IMR-90 (cell line): ENCODE measurements around the gene PRAMEF12. TPM values are rescaled to one million over a fixed set of nuclear protein-coding genes. Genes with fewer than 3 reads are reported as not detected.

ENCODE experiments used
- ATAC-seq: fragments of 200-7000 bp; cut with Tn5 transposase; 2 replicates; pipeline ENCODE4 v1.9.1; 2020; ENCODE audit warnings: low read depth, mild to moderate bottlenecking, moderate library complexity
- BruUV-seq: library from RNA; stranded (reverse); fragments of 400-500 nt; replicated peaks from 2 replicates; lab custom pipeline; 2021; lab: Mats Ljungman, UMichigan
- CTCF ChIA-PET: fragments of 300-600 bp; formaldehyde crosslinking; extraction: SDS; loops from one replicate; lab custom pipeline; 2021; ENCODE audit warnings: antibody characterized with exemption; lab: Yijun Ruan, JAX
- POLR2A ChIA-PET: fragments of 300-600 bp; sonication (Branson Sonifier 250); formaldehyde crosslinking; loops from one replicate; lab custom pipeline; 2022; ENCODE audit warnings: antibody characterized with exemption; ENCODE audit not compliant: unreplicated experiment; lab: Charles Lee
- DNase-seq: peaks from one replicate; pipeline ENCODE4 v3.0.0; 2013
- H2AFZ ChIP-seq: replicated peaks from 2 replicates; pipeline ENCODE3; 2013; ENCODE audit warnings: low read length, mild to moderate bottlenecking; ENCODE audit not compliant: poor library complexity
- H2AK5ac ChIP-seq: 2 replicates; pipeline ENCODE4 v1.6.1; 2013; ENCODE audit warnings: low read depth, low read length, inconsistent platforms
- H2AK9ac ChIP-seq: replicated peaks from 2 replicates; pipeline ENCODE3; 2013; ENCODE audit warnings: mild to moderate bottlenecking, low read depth, low read length, moderate library complexity; ENCODE audit not compliant: poor library complexity
- H2BK120ac ChIP-seq: 2 replicates; pipeline ENCODE4 v1.6.1; 2013; ENCODE audit warnings: low read depth, low read length, inconsistent platforms
- H2BK15ac ChIP-seq: 3 replicates; pipeline ENCODE4 v1.6.1; 2013; ENCODE audit warnings: low read depth, low read length, inconsistent platforms
- H2BK20ac ChIP-seq: 2 replicates; pipeline ENCODE4 v1.6.1; 2013; ENCODE audit warnings: low read depth, mild to moderate bottlenecking, inconsistent platforms, low read length, moderate library complexity
- H2BK5ac ChIP-seq: 2 replicates; pipeline ENCODE4 v1.6.1; 2013; ENCODE audit warnings: mild to moderate bottlenecking, low read depth, low read length, inconsistent platforms; ENCODE audit not compliant: poor library complexity, severe bottlenecking
- H3K14ac ChIP-seq: replicated peaks from 2 replicates; pipeline ENCODE4 v1.6.1; 2013; ENCODE audit warnings: low read depth, low read length, inconsistent platforms
- H3K18ac ChIP-seq: 2 replicates; pipeline ENCODE4 v1.6.1; 2013; ENCODE audit warnings: low read depth, low read length, control low read depth
- H3K23ac ChIP-seq: 2 replicates; pipeline ENCODE4 v1.6.1; 2013; ENCODE audit warnings: low read depth, low read length, inconsistent platforms
- H3K27ac ChIP-seq: 2 replicates; pipeline ENCODE4 v1.5.1; 2013; ENCODE audit warnings: mild to moderate bottlenecking, control low read depth, low read length; ENCODE audit not compliant: insufficient read depth
- H3K27me3 ChIP-seq: 2 replicates; pipeline ENCODE4 v1.6.1; 2013; ENCODE audit warnings: low read length; ENCODE audit not compliant: control insufficient read depth, insufficient read depth
- H3K36me3 ChIP-seq: 2 replicates; pipeline ENCODE4 v1.6.1; 2013; ENCODE audit warnings: low read length, mixed read lengths; ENCODE audit not compliant: control insufficient read depth, insufficient read depth
- H3K4ac ChIP-seq: 2 replicates; pipeline ENCODE4 v1.6.1; 2013; ENCODE audit warnings: low read depth, low read length, inconsistent platforms
- H3K4me1 ChIP-seq: 2 replicates; pipeline ENCODE4 v1.6.1; 2013; ENCODE audit warnings: low read length, mixed read lengths; ENCODE audit not compliant: control insufficient read depth, insufficient read depth
- H3K4me2 ChIP-seq: 2 replicates; pipeline ENCODE4 v1.6.1; 2013; ENCODE audit warnings: low read depth, mild to moderate bottlenecking, control low read depth, low read length, moderate library complexity
- H3K4me3 ChIP-seq: 2 replicates; pipeline ENCODE4 v1.5.1; 2013; ENCODE audit warnings: low read depth, mild to moderate bottlenecking, control low read depth, low read length, moderate library complexity; ENCODE audit not compliant: insufficient read depth
- H3K56ac ChIP-seq: 2 replicates; pipeline ENCODE4 v1.6.1; 2013; ENCODE audit warnings: low read length, inconsistent platforms; ENCODE audit not compliant: insufficient read depth; ENCODE audit errors: extremely low read depth
- H3K79me1 ChIP-seq, 2 experiments: 2 replicates each; pipeline ENCODE4 v1.6.1; 2013; ENCODE audit warnings: low read length in 2 of 2, inconsistent platforms in 1 of 2, low read depth in 1 of 2
- H3K9ac ChIP-seq: 2 replicates; pipeline ENCODE4 v1.6.1; 2013; ENCODE audit warnings: low read depth, low read length, control low read depth
- H3K9me1 ChIP-seq: 2 replicates; pipeline ENCODE4 v1.6.1; 2013; ENCODE audit warnings: low read length, inconsistent platforms; ENCODE audit not compliant: insufficient read depth
- H3K9me3 ChIP-seq: 2 replicates; pipeline ENCODE4 v1.6.1; 2013; ENCODE audit warnings: low read length; ENCODE audit not compliant: control insufficient read depth, insufficient read depth
- H4K20me1 ChIP-seq: 2 replicates; pipeline ENCODE4 v1.6.1; 2013; ENCODE audit warnings: low read length, inconsistent platforms; ENCODE audit not compliant: insufficient read depth
- H4K5ac ChIP-seq: 2 replicates; pipeline ENCODE4 v1.6.1; 2013; ENCODE audit warnings: mild to moderate bottlenecking, low read depth, low read length, control low read depth
- H4K8ac ChIP-seq, 2 experiments: 2 replicates each; pipeline ENCODE4 v1.6.1; 2013; ENCODE audit warnings: low read depth in 2 of 2, low read length in 2 of 2, control low read depth in 1 of 2, inconsistent platforms in 1 of 2
- H4K91ac ChIP-seq: 2 replicates; pipeline ENCODE4 v1.6.1; 2013; ENCODE audit warnings: low read depth, low read length, inconsistent platforms; ENCODE audit not compliant: insufficient read depth
- CEBPB ChIP-seq: IDR thresholded peaks from 2 replicates; pipeline ENCODE4 v1.6.1; 2012; ENCODE audit warnings: low read depth, low read length, improper control_type of control experiment
- MAFK ChIP-seq: IDR thresholded peaks from 2 replicates; pipeline ENCODE4 v1.6.1; 2012; ENCODE audit warnings: low read depth, low read length, improper control_type of control experiment
- MAZ ChIP-seq: IDR thresholded peaks from 2 replicates; pipeline ENCODE4 v1.6.1; 2012; ENCODE audit warnings: low read depth, mild to moderate bottlenecking, low read length, improper control_type of control experiment, moderate library complexity, borderline replicate concordance
- MXI1 ChIP-seq: IDR thresholded peaks from 2 replicates; pipeline ENCODE4 v1.6.1; 2012; ENCODE audit warnings: low read depth, mild to moderate bottlenecking, low read length, moderate library complexity, borderline replicate concordance
- NFE2L2 ChIP-seq: fragments of 150-350 bp; IDR thresholded peaks from 2 replicates; pipeline ENCODE4 v1.6.1; 2016; ENCODE audit warnings: low read depth, mild to moderate bottlenecking, low read length
- SMC3 ChIP-seq: fragments of 150-350 bp; IDR thresholded peaks from 2 replicates; pipeline ENCODE4 v1.6.1; 2016; ENCODE audit warnings: low read depth, mild to moderate bottlenecking, antibody characterized with exemption, low read length, moderate library complexity
- WGBS, 2 experiments: methylation state at CpG; one replicate each; pipeline versions ENCODE4 v1.1.5 to v1.1.7; 2013; ENCODE audit warnings: missing lambda C conversion rate in 2 of 2; ENCODE audit not compliant: insufficient read length in 1 of 2; ENCODE audit errors: extremely low coverage in 2 of 2; 5-methylcytosine and 5-hydroxymethylcytosine counted together
- dilution Hi-C: fragments of 300-500 bp; cut with HindIII; formaldehyde crosslinking; loops from one replicate; pipeline ENCODE4 v1.14.3; 2018; ENCODE audit warnings: low sequenced_read_pairs; ENCODE audit not compliant: unreplicated experiment
- in situ Hi-C: fragments of 300-500 bp; cut with MboI; formaldehyde crosslinking; loops from 3 replicates; pipeline ENCODE4 v1.14.3; 2019; ENCODE audit warnings: low sequenced_read_pairs, inconsistent platforms, mixed read lengths
- intact Hi-C: fragments of 100-400 bp; cut with micrococcal nuclease; formaldehyde crosslinking; loops from 2 replicates; pipeline ENCODE4 v1.10.0; 2022
- polyA plus RNA-seq, 3 experiments: library from polyadenylated mRNA; depleted of rRNA; stranded (reverse); fragments of >200 nt; gene quantifications; 2 replicates each; pipeline ENCODE4 v1.2.3, GENCODE V29; 2012; ENCODE audit warnings: low replicate concordance in 1 of 3
- total RNA-seq: library from RNA; depleted of rRNA; stranded (reverse); fragments of >200 nt; gene quantifications from 2 replicates; pipeline ENCODE4 v1.2.3, GENCODE V29; 2012
- TF ChIP-seq, protein P1 (sequence below): fragments of 150-350 bp; IDR thresholded peaks from 2 replicates; pipeline ENCODE4 v1.6.1; 2017; ENCODE audit warnings: mild to moderate bottlenecking, antibody characterized with exemption, low read length, low read depth

The PRAMEF12 gene
- total and polyA plus RNA-seq, 2 of the 4 experiments (the other 2 are of a cell fraction): not detected

GRCh38 chr1:12776801-12777557 lies 3.4 kb downstream of the PRAMEF12 start:
- Histone ChIP-seq H4K5ac (no peak overlapping the region), H3K56ac (no peak overlapping the region), H2BK15ac (no peak overlapping the region), H2AFZ (no peak overlapping the region), H2BK20ac (no peak overlapping the region), H4K8ac (no peak overlapping the region), H3K18ac (no peak overlapping the region), H3K14ac (no peak overlapping the region), H3K4me3 (no peak overlapping the region), H3K9me1 (no peaks in the 10 kb centered on the region), H3K9ac (no peak overlapping the region), H2BK120ac (no peak overlapping the region), H4K91ac (no peak overlapping the region), H2BK5ac (no peak overlapping the region), H3K23ac (no peak overlapping the region), H2AK9ac (no peak overlapping the region), H3K4me1 (no peaks in the 10 kb centered on the region), H2AK5ac (no peak overlapping the region), H3K4ac (no peak overlapping the region), H3K27ac (no peak overlapping the region), H3K27me3 (no peaks in the 10 kb centered on the region), H3K9me3 (peaks cover 24% of the 10 kb centered on the region), H3K79me1 (no peaks in the 10 kb centered on the region), H3K4me2 (no peak overlapping the region), H4K20me1 (no peaks in the 10 kb centered on the region), H3K36me3 (no peaks in the 10 kb centered on the region)
- WGBS, 2 experiments: 92% methylated on average over 4 of the region's 15 CpGs; no CpG with 5 or more reads in 1 of the 2 experiments
- no peak for ATAC-seq
- no TSS peak for BruUV-seq
- ChIA-PET CTCF (no interaction called here), POLR2A (no interaction called here)
- TF ChIP-seq MXI1 (no peak), SMC3 (no peak), MAZ (no peak), MAFK (no peak), CEBPB (no peak), NFE2L2 (no peak)
- TF ChIP-seq, protein P1, sequence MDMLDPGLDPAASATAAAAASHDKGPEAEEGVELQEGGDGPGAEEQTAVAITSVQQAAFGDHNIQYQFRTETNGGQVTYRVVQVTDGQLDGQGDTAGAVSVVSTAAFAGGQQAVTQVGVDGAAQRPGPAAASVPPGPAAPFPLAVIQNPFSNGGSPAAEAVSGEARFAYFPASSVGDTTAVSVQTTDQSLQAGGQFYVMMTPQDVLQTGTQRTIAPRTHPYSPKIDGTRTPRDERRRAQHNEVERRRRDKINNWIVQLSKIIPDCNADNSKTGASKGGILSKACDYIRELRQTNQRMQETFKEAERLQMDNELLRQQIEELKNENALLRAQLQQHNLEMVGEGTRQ: no peak
- dilution Hi-C loops: no loop called here
- DNase-seq: no peak
- intact Hi-C loops: no loop called here
- in situ Hi-C loops: no loop called here
